Naive B cell (primary cell): ENCODE results near the gene RPP40. TPM values are rescaled to one million over a fixed set of nuclear protein-coding genes. Genes with fewer than 3 reads are reported as not detected.

Experiments
- ATAC-seq, 2 donors: fragments of 150-1000 bp; cut with Tn5 transposase; 2 replicates each; pipeline ENCODE4 v1.10.0; 2021; ENCODE audit warnings: low read depth in 2 of 2, mild to moderate bottlenecking in 2 of 2, moderate library complexity in 2 of 2
- DNase-seq: peaks from one replicate; pipeline ENCODE4 v3.0.0; 2022
- H3K27ac Mint-ChIP-seq, 6 donors: one replicate each; pipeline ENCODE4 v1.8.0; 2020 to 2022; ENCODE audit warnings: mild to moderate bottlenecking in 6 of 6, mixed read lengths in 6 of 6, moderate library complexity in 5 of 6, inconsistent platforms in 2 of 6
- H3K27me3 Mint-ChIP-seq, 3 donors: one replicate each; pipeline ENCODE4 v1.8.0; 2021 to 2022; ENCODE audit warnings: mixed read lengths in 3 of 3, mild to moderate bottlenecking in 1 of 3
- H3K36me3 Mint-ChIP-seq, 2 donors: one replicate each; pipeline ENCODE4 v1.8.0; 2020 to 2022; ENCODE audit warnings: mixed read lengths in 2 of 2, inconsistent platforms in 1 of 2, mild to moderate bottlenecking in 1 of 2
- H3K4me1 Mint-ChIP-seq, 3 donors: one replicate each; pipeline ENCODE4 v1.8.0; 2020 to 2022; ENCODE audit warnings: mixed read lengths in 3 of 3, inconsistent platforms in 1 of 3, mild to moderate bottlenecking in 1 of 3, moderate library complexity in 1 of 3
- H3K4me3 Mint-ChIP-seq, 8 donors: one replicate each; pipeline ENCODE4 v1.8.0; 2020 to 2022; ENCODE audit warnings: mild to moderate bottlenecking in 8 of 8, mixed read lengths in 8 of 8, moderate library complexity in 8 of 8, inconsistent platforms in 2 of 8
- H3K9me3 Mint-ChIP-seq, 7 donors: one replicate each; pipeline ENCODE4 v1.8.0; 2020 to 2022; ENCODE audit warnings: mixed read lengths in 7 of 7, mild to moderate bottlenecking in 5 of 7, inconsistent platforms in 2 of 7, moderate library complexity in 1 of 7
- polyA plus RNA-seq, 6 donors: library from polyadenylated mRNA; unstranded; fragments of 300-500 nt; fragmentation: Illumina TruSeq; gene quantifications; one replicate each; pipeline ENCODE4 v1.2.3, GENCODE V29; 2021; ENCODE audit warnings: low read depth in 6 of 6

RPP40 gene
- polyA plus RNA-seq, 6 donors from 2014 or later, result 12.0 to 22.2 (median 18.8) TPM

- Mint-ChIP-seq H3K27ac (peak overlapping the region in 1 of 6 donors; percentile 46), H3K9me3 (no peaks in the 10 kb centered on the region), H3K27me3 (no peaks in the 10 kb centered on the region), H3K36me3 (peaks cover 0 to 8% of the 10 kb centered on the region in 2 donors), H3K4me1 (peaks cover 0 to 4% (median 0%) of the 10 kb centered on the region in 3 donors), H3K4me3 (no peak overlapping the region)
- ATAC-seq, result no peak
- no peak for DNase-seq
Observed at GRCh38 chr6:4958624-4959023, 45.2 kb downstream of the RPP40 start.

DNA sequence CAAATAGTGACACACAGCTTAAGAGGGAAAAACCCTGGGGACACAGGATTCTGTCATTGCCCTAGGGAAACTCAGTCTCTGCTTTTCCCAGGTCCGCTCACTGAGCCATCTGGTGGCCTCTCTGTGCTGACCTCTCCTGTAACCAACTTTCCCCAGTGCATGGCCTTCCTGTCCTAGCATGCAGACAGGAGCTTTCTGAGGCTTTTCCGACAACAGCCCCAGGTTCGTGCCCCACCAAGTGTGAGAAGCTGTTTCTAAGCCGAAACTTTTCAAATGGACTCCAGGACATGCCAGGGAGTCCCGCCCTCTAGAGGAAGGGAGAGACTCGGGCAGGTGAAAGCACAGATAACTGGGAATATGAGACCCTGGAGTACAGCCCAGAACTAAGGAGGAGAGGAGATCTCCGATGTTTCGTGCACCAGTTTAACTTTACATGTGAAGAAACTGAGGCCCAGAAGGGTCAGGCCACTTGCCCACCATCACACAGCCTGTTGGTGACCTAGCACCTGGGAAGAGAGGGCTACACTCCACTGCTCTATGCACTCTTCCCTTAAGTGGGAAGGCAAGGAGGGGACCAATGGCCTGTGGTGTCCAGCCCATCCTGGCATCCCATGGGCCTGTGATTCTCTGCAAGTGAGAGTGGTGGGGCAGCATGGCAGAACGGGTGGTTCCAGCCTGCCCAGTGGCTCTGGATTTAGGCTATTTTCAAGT, 46.2 kb downstream of the RPP40 start:
- Mint-ChIP-seq H3K4me1 (peaks cover 0 to 5% (median 0%) of the 10 kb centered on the region in 3 donors), H3K9me3 (no peaks in the 10 kb centered on the region), H3K27me3 (no peaks in the 10 kb centered on the region), H3K27ac (peak overlapping the region in 1 of 6 donors; percentile 30), H3K36me3 (peaks cover 0 to 8% of the 10 kb centered on the region in 2 donors), H3K4me3 (no peak overlapping the region)
- ATAC-seq (no peak), DNase-seq (no peak)

DNA sequence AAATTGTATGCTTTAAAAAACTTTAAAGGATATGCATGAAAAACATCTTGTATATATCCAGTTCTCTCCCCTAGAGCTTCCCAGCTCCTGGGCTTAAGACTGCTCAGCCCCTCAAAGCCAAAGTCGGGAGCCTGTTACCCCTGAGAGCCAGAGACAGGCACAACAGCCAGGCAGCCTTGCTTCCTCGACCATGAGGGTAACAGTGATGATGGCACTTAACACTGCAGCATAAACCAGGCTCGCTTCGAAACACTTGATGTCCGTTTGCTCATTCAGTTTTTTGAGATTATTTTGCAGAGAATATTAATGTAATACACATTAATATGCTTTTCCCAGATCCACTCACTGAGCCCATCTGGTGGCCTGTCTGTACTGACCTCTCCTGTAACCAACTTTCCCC, 47.2 kb downstream of the RPP40 start:
- ATAC-seq (no peak), DNase-seq (no peak)
- H3K4me1 Mint-ChIP-seq, result peaks cover 0 to 5% (median 0%) of the 10 kb centered on the region in 3 donors
- no peak overlapping the region for H3K27ac Mint-ChIP-seq
- no peaks in the 10 kb centered on the region for H3K27me3 Mint-ChIP-seq
- H3K9me3 Mint-ChIP-seq, result no peaks in the 10 kb centered on the region
- no peak overlapping the region for H3K4me3 Mint-ChIP-seq
- H3K36me3 Mint-ChIP-seq, result peaks cover 0 to 8% of the 10 kb centered on the region in 2 donors

GRCh38 chr6:4953440-4953839, 50.4 kb downstream of the RPP40 start:
- ATAC-seq, result no peak
- DNase-seq, result no peak
- Mint-ChIP-seq H3K4me3 (no peak overlapping the region), H3K36me3 (peaks cover 8 to 9% of the 10 kb centered on the region in 2 donors), H3K9me3 (no peaks in the 10 kb centered on the region), H3K27ac (no peak overlapping the region), H3K27me3 (no peaks in the 10 kb centered on the region), H3K4me1 (peaks cover 0 to 5% (median 0%) of the 10 kb centered on the region in 3 donors)

GRCh38 chr6:4950836-4951533, 52.9 kb downstream of the RPP40 start:
- peaks cover 6 to 9% of the 10 kb centered on the region in 2 donors for H3K36me3 Mint-ChIP-seq
- no peak for ATAC-seq
- H3K9me3 Mint-ChIP-seq, result no peaks in the 10 kb centered on the region

DNA sequence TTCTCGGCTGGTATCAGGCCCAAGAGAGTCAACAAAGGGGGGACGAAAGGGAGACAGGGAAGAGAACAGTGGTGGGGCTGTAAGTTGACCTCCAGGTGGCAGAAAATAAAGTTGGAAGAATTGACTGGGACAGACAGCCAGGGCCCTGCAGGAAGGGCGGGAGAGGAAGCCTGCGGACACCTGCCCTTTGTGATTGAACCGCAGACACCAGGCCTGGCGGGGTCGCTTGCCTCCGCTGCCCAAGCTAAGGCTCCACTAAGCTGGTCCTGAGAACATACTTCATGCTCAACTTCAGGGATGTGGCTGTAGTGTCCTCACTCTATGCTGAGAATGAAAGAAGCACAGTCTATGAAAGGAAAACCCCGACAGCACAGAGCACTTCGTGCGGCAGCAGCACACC, 53.8 kb downstream of the RPP40 start:
- Mint-ChIP-seq H3K4me1 (peaks cover 0 to 5% (median 0%) of the 10 kb centered on the region in 3 donors), H3K4me3 (no peak overlapping the region), H3K36me3 (peaks cover 5 to 9% of the 10 kb centered on the region in 2 donors), H3K27me3 (no peaks in the 10 kb centered on the region), H3K27ac (peak overlapping the region in 1 of 6 donors; percentile 26), H3K9me3 (no peaks in the 10 kb centered on the region)
- ATAC-seq (no peak), DNase-seq (no peak)

More at GRCh38 chr6:4950836-4951533, 52.9 kb downstream of the RPP40 start:
- no peak for DNase-seq
- H3K27ac Mint-ChIP-seq, result peak overlapping the region in 1 of 6 donors; percentile 69
- H3K4me3 Mint-ChIP-seq, result no peak overlapping the region
- H3K27me3 Mint-ChIP-seq, result no peaks in the 10 kb centered on the region
- H3K4me1 Mint-ChIP-seq, result peaks cover 0 to 5% (median 0%) of the 10 kb centered on the region in 3 donors

- Mint-ChIP-seq H3K27ac (no peak overlapping the region), H3K36me3 (peaks cover 9 to 10% of the 10 kb centered on the region in 2 donors), H3K4me1 (peaks cover 0 to 4% (median 0%) of the 10 kb centered on the region in 3 donors)
Observed at GRCh38 chr6:4948781-4949450, 54.9 kb downstream of the RPP40 start.

DNA sequence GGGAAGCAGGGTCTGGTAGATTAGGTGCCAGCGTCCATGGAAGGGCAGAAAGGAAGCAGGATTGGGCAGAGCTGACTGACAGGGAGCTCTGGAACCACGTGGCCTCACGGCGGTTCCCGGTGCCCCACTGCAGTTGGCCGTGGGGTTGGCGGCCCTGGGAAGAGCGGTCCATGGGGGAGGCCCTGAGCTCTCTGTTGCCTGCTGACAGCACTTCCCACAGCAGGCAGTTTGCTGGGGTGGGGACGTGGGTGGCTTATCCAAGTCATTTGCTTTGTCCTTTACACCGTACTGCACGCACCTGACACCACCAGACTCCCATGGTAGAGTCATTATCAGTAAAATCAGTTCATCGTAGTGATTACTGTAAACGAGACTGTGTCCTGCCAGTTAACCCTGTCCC, 56.1 kb downstream of the RPP40 start:
- H3K27me3 Mint-ChIP-seq, result no peaks in the 10 kb centered on the region
- peaks cover 10 to 13% of the 10 kb centered on the region in 2 donors for H3K36me3 Mint-ChIP-seq
- peaks cover 0 to 4% (median 2%) of the 10 kb centered on the region in 3 donors for H3K4me1 Mint-ChIP-seq
- H3K27ac Mint-ChIP-seq, result no peak overlapping the region
- no peak overlapping the region for H3K4me3 Mint-ChIP-seq
- no peak for ATAC-seq
- DNase-seq, result no peak
- no peaks in the 10 kb centered on the region for H3K9me3 Mint-ChIP-seq

More at GRCh38 chr6:4948781-4949450, 54.9 kb downstream of the RPP40 start:
- H3K9me3 Mint-ChIP-seq, result no peaks in the 10 kb centered on the region
- DNase-seq (no peak), ATAC-seq (no peak)
- H3K27me3 Mint-ChIP-seq, result no peaks in the 10 kb centered on the region
- no peak overlapping the region for H3K4me3 Mint-ChIP-seq

DNA sequence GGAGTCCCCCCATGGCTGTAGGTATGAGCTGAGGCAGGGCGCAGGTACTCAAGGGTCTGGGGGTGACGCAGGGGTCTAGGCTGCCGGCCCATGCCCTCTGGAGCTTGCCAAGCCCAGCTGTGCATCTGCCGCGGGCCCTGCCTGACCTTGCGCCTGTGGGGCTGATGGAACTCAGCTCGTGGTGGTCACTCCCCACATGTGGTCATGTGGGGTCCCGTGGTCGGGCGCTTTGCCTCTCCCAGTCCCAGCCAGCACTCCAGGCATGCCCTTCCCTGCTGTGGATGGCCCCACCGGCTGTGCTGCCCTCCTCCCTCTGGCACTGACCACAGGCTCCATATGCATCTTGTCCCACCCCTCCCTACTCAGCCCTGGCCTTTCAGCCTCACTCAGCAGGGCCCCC, 57.3 kb downstream of the RPP40 start:
- H3K27me3 Mint-ChIP-seq, result no peaks in the 10 kb centered on the region
- no peak for ATAC-seq
- no peak for DNase-seq
- peaks cover 15 to 17% of the 10 kb centered on the region in 2 donors for H3K36me3 Mint-ChIP-seq
- no peaks in the 10 kb centered on the region for H3K9me3 Mint-ChIP-seq
- no peak overlapping the region for H3K4me3 Mint-ChIP-seq
- no peak overlapping the region for H3K27ac Mint-ChIP-seq
- peaks cover 0 to 11% (median 4%) of the 10 kb centered on the region in 3 donors for H3K4me1 Mint-ChIP-seq

Other genes starting within 250 kb of the RPP40 start
- 1 to 10 TPM; 5.5 to 9.8 (median 7.8) TPM for gene CDYL, start 227.6 kb downstream of the RPP40 start, polyA plus RNA-seq
- gene PPP1R3G, start 81.3 kb upstream of the RPP40 start, polyA plus RNA-seq, result under 1 TPM in 2 of 6 donors, not detected in 4; 0.11 TPM